Cardiac fibroblast (primary cell): ENCODE data around the gene TMEM60.

Experiments used
- DNase-seq, 2 donors: peaks; one replicate each; pipeline versions ENCODE4 v3.0.0 to v3.0.0-alpha.2; 2010; ENCODE audit warnings: low read depth in 2 of 2
- H3K4me3 ChIP-seq, 2 donors: replicated peaks in 1 of 2; 1 replicate in 1 of 2; 2 replicates in 1 of 2; pipeline ENCODE4 v1.5.1; 2011; ENCODE audit warnings: low read depth in 2 of 2, low read length in 2 of 2, mild to moderate bottlenecking in 2 of 2, moderate library complexity in 1 of 2
- CTCF ChIP-seq: IDR thresholded peaks from one replicate; pipeline ENCODE4 v1.5.1; 2011; ENCODE audit warnings: low read depth, mild to moderate bottlenecking, low read length, inconsistent platforms

TMEM60 gene

GRCh38 chr7:77800730-77801129 lies 2.5 kb upstream of the TMEM60 start:
- no peak overlapping the region for H3K4me3 ChIP-seq
- DNase-seq, result no peak
- no peak for TF ChIP-seq CTCF

- peak overlapping the region in 1 of 2 donors; percentile 91 for H3K4me3 ChIP-seq
- TF ChIP-seq CTCF, result no peak
- peak; percentile 21 to 63 for DNase-seq
Observed at GRCh38 chr7:77800158-77800557, 1.9 kb upstream of the TMEM60 start.

GRCh38 chr7:77799078-77799964 lies 1.1 kb upstream of the TMEM60 start:
- peak; percentile 40 for DNase-seq

GRCh38 chr7:77797734-77798393 lies 370 bp downstream of the TMEM60 start:
- no peak for DNase-seq
- TF ChIP-seq CTCF, result no peak
- peak overlapping the region; percentile 97 to 99 for H3K4me3 ChIP-seq

More at GRCh38 chr7:77799078-77799964, 1.1 kb upstream of the TMEM60 start:
- no peak for TF ChIP-seq CTCF
- H3K4me3 ChIP-seq, result peak overlapping the region; percentile 91 to 99

GRCh38 chr7:77796960-77797359 lies 1.3 kb downstream of the TMEM60 start:
- TF ChIP-seq CTCF, result no peak
- peak overlapping the region; percentile 97 to 99 for H3K4me3 ChIP-seq
- no peak for DNase-seq

- DNase-seq, result no peak
- TF ChIP-seq CTCF, result no peak
- no peak overlapping the region for H3K4me3 ChIP-seq
Observed at GRCh38 chr7:77796109-77796508, 2.1 kb downstream of the TMEM60 start.
